GM12873 (cell line): ENCODE measurements around the gene BSG.

Experiments
- TF ChIP-seq, protein P1 (sequence below): IDR thresholded peaks from 2 replicates; pipeline ENCODE4 v1.5.1; 2012; ENCODE audit warnings: low read depth, mild to moderate bottlenecking, moderate library complexity, low read length, control low read depth; ENCODE audit not compliant: insufficient read depth; ENCODE audit errors: missing control alignments

BSG gene

DNA sequence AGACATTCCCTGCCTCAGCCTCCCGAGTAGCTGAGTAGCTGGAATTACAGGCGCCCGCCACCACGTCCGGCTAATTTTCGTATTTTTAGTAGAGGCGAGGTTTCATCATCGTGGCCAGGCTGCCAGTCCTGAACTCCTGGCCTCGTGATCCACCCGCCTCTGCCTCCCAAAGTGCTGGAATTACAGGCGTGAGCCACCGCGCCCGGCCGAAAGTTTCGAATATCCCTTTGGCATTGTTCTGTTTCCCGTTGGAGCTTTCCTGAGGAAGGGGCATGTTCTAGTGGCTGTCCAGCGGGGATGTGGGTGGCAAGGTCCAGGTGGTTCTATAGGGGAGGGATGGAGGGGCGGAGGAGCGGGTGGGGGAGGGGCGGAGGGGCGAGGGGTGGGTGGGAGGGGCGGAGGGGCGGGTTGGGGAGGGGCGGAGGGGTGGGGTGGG lies 2.1 kb upstream of the BSG start:
- TF ChIP-seq, protein P1, sequence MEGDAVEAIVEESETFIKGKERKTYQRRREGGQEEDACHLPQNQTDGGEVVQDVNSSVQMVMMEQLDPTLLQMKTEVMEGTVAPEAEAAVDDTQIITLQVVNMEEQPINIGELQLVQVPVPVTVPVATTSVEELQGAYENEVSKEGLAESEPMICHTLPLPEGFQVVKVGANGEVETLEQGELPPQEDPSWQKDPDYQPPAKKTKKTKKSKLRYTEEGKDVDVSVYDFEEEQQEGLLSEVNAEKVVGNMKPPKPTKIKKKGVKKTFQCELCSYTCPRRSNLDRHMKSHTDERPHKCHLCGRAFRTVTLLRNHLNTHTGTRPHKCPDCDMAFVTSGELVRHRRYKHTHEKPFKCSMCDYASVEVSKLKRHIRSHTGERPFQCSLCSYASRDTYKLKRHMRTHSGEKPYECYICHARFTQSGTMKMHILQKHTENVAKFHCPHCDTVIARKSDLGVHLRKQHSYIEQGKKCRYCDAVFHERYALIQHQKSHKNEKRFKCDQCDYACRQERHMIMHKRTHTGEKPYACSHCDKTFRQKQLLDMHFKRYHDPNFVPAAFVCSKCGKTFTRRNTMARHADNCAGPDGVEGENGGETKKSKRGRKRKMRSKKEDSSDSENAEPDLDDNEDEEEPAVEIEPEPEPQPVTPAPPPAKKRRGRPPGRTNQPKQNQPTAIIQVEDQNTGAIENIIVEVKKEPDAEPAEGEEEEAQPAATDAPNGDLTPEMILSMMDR, result no peak

DNA sequence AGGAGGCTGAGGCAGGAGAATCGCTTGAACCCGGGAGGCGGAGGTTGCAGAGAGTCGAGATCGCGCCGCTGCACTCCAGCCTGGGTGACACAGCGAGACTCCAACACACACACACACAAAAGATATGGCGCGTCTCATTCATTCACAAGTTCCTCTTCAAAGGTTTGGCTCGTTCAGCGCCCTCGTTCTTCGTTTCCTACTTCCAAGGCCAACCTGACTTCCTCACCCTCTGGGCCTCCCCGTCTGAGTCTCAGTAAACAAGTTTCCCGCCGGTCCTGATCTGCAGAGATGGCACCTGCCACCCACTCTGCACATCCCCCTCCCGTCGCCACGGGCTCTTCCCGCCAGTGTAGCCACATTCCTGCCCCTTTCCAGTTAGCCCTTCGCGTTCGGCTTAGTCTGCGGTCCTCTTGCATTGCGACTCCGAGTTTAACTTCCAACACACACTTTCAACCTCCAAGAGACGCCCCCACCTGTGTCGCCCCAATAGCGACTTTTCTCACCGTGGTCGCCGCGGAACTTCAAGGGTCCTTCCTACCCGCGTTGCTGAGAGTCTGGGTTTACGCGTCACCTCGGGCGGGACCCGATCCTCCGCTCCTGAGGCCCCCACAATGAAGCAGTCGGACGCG lies 1.3 kb upstream of the BSG start:
- TF ChIP-seq, protein P1, result no peak

DNA sequence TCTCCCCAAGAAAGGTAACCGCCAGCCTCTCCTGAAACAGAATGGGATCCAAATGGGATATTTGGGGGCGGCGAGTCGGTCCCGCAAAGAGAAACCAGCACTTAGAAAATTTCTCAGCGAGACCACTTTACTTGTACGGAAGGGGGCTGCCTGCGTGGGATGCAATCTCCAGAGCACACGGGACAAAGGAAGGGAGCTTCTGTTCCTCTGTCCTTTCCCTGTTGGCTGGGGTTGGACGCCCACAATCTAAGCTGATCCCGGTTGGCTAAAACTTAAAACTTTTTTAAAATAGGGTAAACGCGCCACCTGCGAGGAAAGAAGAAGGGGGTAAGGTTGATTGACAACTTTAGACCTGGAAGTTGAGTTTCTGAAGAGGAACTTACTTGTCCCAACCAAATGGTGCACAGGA lies 826 bp upstream of the BSG start:
- TF ChIP-seq, protein P1, result no peak

DNA sequence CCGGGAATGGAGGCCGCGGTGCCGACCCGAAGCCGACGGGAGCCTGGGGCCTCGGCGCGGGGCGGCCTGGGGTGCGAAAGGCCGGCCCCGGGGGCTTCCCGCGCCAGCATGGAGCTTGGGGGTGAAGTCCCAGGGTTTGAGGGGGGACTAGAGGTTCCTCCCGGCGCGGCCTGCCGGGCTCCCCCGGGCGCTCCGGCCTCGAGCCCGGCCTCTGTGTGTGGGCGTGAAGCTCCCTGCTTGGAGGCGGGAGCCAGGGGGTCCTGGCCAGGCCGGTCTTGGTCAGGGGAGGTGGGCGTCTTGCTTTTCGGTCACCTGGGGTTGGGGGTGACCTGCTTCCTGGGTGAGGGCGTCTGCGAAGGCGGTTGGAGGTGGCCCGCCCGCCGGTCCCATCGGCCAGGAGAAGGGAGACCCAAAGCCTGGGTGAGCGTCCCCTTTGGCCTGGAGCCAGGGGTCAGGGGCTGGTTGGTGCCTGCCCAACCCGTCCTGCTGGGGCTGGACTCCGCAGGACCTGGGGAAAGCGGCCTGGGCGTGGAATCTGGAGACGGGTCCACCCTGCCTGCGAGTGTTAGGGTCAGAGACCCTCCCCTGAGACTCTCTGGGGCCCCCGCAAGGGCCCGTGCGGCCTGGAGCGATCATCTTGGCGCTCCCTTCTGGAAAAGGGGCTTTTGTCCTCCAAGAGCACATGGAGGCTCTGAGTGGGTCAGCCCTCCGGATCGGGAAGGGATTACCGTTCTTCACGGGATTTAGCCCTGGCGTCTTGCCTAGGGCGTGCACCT lies 535 bp downstream of the BSG start:
- TF ChIP-seq, protein P1, result no peak

DNA sequence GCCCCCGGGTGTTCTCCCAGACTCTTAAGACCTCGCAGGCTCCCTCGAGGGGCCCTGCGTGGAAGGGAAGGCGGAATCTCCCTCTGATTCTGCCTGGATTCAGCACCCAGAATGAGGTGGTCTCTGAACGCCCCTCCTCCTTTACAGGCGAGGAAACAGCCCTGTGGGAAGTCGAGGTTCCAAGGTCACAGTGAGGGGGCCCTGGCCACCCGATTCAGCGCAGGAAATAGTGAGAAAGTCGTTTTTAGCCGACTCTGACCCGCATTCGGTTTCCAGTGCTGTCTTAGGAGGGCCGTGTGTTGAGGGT lies 1.1 kb downstream of the BSG start:
- TF ChIP-seq, protein P1, result no peak

DNA sequence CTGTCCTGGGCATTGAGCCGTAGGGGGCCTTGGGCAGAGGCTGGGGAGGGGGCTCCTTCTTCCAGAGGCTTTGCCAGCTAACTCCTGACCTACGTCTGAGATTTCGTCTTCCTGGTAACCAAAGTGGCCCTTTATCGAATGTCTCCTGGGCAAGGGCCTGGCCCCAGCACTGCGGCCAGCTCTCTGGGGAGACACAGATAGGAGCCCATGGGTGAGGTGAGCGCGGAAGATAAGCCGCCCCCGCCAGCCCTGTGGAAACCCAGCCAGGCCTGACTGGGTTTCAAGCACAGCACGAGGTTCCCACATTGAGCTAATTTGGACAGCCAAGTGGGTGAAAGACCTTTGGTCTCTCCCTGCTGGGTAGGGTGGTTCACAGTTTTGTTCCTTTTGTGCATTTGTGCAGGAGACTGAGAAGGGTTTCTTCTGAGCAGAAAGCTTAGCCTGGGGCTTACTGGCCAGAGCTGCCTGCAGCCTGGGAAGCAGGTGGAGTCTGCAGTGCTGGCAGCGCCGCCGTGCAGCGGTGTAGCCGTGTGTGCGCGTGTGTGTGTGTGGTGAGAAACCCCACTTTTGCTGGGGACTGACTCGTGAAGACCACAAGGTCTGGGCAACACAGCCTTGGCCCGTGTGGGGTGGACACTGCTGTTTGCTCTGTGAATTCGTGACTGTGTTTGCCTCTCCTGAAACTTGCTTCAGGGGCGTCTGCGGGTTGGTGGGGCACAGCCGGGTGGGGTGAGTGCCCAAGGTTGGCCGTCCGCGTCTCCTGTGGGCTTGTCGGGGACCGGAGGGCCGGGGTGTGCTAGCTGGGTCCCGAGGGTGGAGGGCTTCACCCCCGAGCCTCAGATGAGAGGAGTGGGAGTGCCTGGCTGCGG lies 2.5 kb downstream of the BSG start:
- TF ChIP-seq, protein P1, result no peak
